Esophagus muscularis mucosa (tissue), 3 donors: ENCODE data around the gene PXYLP1.

Source experiments
- POLR2A ChIP-seq: fragments of 450-650 bp; IDR thresholded peaks from one replicate; pipeline ENCODE4 v1.6.1; 2017; ENCODE audit warnings: antibody characterized with exemption, moderate library complexity, mild to moderate bottlenecking, low read depth
- TF ChIP-seq, protein P1 (sequence below), 3 experiments: fragments of 200-600 bp in 2 of 3; fragments of 450-650 bp in 1 of 3; sonication (generic) in 2 of 3; IDR thresholded peaks; one replicate each; pipeline ENCODE4 v1.5.1; 2017 to 2019; ENCODE audit warnings: antibody characterized with exemption in 3 of 3, mild to moderate bottlenecking in 2 of 3, moderate library complexity in 1 of 3

DNA sequence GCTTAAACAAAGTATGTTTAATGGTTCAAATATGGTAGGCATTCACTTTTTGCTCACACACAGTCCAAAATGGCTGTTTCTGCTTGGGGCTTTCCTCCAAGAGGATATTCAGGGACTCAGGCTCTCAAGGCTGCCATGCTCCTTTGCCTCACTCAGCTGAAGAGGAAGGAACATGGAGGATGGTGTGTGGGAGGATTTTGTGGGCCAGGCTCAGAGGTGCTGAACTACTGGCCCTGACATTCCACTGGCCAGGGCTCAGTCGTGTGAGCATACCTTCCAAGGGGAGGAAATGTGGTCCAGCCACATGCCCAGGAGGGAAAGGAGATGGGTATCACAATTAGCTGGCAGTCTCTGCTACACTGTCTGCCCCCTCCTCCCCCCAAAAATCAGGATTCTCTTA is 8.7 kb downstream of the PXYLP1 start:
- TF ChIP-seq, protein P1, sequence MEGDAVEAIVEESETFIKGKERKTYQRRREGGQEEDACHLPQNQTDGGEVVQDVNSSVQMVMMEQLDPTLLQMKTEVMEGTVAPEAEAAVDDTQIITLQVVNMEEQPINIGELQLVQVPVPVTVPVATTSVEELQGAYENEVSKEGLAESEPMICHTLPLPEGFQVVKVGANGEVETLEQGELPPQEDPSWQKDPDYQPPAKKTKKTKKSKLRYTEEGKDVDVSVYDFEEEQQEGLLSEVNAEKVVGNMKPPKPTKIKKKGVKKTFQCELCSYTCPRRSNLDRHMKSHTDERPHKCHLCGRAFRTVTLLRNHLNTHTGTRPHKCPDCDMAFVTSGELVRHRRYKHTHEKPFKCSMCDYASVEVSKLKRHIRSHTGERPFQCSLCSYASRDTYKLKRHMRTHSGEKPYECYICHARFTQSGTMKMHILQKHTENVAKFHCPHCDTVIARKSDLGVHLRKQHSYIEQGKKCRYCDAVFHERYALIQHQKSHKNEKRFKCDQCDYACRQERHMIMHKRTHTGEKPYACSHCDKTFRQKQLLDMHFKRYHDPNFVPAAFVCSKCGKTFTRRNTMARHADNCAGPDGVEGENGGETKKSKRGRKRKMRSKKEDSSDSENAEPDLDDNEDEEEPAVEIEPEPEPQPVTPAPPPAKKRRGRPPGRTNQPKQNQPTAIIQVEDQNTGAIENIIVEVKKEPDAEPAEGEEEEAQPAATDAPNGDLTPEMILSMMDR (IDR thresholded peaks at IDR 0.05): no peak
- no peak for TF ChIP-seq POLR2A
